ENCODE results near the gene SLC9A8.
"Not testable (repeated sequence)": the region's sequence is repeated elsewhere in the genome, so short reads cannot be mapped to it uniquely, and the experiment has no call there.

SLC9A8 gene, protein sequence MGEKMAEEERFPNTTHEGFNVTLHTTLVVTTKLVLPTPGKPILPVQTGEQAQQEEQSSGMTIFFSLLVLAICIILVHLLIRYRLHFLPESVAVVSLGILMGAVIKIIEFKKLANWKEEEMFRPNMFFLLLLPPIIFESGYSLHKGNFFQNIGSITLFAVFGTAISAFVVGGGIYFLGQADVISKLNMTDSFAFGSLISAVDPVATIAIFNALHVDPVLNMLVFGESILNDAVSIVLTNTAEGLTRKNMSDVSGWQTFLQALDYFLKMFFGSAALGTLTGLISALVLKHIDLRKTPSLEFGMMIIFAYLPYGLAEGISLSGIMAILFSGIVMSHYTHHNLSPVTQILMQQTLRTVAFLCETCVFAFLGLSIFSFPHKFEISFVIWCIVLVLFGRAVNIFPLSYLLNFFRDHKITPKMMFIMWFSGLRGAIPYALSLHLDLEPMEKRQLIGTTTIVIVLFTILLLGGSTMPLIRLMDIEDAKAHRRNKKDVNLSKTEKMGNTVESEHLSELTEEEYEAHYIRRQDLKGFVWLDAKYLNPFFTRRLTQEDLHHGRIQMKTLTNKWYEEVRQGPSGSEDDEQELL

DNA sequence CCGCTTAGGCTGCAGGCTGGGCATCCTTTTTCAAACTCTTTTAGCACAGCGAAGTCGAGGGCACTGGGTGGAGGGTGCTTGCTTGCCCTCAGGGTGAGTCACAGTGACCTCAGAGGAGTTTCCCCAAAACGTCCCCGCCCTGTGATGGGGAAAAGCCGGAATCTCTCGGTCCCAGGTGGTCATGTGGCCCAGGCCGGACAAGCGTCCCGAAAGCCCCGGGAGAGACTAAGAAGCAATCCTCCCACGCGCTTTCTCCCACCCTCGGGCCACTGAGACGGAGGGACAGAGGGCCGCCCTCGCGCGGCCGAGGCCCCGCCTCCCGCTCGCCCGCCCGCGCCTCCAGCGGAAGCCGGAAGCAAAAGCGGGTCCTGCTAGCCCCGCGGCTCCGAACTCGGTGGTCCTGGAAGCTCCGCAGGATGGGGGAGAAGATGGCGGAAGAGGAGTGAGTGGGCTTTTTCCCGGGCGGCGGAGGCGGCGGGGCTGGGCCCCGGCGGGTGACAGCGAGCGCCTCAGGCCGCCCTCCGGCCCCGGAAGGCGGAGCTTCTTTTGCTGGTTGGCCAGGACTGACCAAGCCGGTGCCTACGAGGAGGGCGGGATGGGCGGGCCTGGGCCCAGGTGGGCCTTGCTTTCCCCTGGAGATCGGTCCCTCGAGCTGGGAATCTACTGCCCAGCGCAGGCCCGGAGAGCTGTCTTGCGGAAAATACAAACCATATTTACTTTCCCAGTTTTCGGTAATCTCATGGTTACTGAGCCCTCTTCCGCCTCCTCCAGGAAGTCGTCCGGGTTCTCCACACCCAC is at the start of gene SLC9A8:
Gene SLC9A8 (plus strand): TSS at position 322 of the 798 bp plus-strand sequence. CDS start 95 bp downstream, at position 417.
- H3K9me3 Mint-ChIP-seq = peaks cover 3 to 5% of the 10 kb centered on the region in 2 donors
- H3K36me3 Mint-ChIP-seq = peaks cover 19 to 35% of the 10 kb centered on the region in 2 donors
- ATAC-seq (replicated peaks) (peak; percentile 91 to 92), DNase-seq (peak; percentile 94)
- H3K27me3 Mint-ChIP-seq = no peaks in the 10 kb centered on the region
- peak within 1 kb of the TSS; percentile 95 to 96 for H3K4me3 Mint-ChIP-seq
- H3K4me1 Mint-ChIP-seq = peaks cover 38 to 70% of the 10 kb centered on the region in 2 donors
- H3K27ac Mint-ChIP-seq = peak within 1 kb of the TSS; percentile 98

DNA sequence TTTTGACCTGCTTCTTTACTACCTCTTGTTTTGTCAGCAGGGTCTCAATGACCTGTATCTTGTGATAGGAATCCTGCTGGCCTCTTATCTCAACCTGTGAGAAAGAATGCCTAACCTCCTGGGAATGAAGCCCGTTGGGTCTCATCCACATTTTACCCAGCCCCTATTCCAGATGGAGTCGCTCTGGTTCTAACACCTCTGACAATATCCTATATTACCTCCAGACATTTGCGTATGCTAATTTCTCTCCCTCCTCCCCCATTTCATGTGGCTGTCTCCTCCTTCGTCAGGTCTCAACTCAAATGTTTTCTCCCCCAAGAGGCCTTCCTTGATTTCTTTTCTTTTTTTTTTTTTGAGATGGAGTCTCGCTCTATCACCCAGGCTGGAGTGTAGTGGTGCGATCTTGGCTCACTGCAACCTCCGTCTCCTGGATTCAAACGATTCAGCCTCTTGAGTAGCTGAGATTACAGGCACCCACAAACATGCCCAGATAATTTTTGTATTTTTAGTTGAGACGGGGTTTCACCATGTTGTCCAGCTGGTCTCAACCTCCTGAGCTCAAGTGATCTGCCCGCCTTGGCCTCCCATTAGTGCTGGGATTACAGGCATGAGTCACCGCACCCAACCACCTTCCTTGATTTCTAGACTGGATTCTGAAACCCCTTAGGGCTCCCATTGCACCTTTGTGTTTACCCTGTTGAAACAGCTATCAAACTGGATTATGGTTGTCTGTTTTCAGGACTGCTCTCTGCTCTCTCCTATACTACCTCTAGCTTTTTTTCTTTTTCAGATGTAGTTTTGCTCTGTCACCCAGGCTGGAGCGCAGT is 49.5 kb upstream of the SLC9A8 start:
- Mint-ChIP-seq H3K4me3 (no peak overlapping the region), H3K27me3 (peaks cover 4 to 9% of the 10 kb centered on the region in 2 donors)
- no peak for ATAC-seq (replicated peaks)

GRCh38 chr20:49765413-49765736 is 47.3 kb upstream of the SLC9A8 start:
- Mint-ChIP-seq H3K4me3 (no peak overlapping the region), H3K4me1 (peaks cover 3 to 4% of the 10 kb centered on the region in 2 donors), H3K27ac (no peak overlapping the region), H3K36me3 (no peaks in the 10 kb centered on the region), H3K9me3 (no peaks in the 10 kb centered on the region), H3K27me3 (peaks cover 12 to 19% of the 10 kb centered on the region in 2 donors)
- no peak for DNase-seq
- no peak for ATAC-seq (replicated peaks)

More for the DNA sequence above, 49.5 kb upstream of the SLC9A8 start:
- peaks cover 0 to under 1% of the 10 kb centered on the region in 2 donors for H3K4me1 Mint-ChIP-seq
- no peak for DNase-seq
- H3K36me3 Mint-ChIP-seq = no peaks in the 10 kb centered on the region
- H3K27ac Mint-ChIP-seq = peak overlapping the region; percentile 60
- peaks cover 0 to 2% of the 10 kb centered on the region in 2 donors for H3K9me3 Mint-ChIP-seq

DNA sequence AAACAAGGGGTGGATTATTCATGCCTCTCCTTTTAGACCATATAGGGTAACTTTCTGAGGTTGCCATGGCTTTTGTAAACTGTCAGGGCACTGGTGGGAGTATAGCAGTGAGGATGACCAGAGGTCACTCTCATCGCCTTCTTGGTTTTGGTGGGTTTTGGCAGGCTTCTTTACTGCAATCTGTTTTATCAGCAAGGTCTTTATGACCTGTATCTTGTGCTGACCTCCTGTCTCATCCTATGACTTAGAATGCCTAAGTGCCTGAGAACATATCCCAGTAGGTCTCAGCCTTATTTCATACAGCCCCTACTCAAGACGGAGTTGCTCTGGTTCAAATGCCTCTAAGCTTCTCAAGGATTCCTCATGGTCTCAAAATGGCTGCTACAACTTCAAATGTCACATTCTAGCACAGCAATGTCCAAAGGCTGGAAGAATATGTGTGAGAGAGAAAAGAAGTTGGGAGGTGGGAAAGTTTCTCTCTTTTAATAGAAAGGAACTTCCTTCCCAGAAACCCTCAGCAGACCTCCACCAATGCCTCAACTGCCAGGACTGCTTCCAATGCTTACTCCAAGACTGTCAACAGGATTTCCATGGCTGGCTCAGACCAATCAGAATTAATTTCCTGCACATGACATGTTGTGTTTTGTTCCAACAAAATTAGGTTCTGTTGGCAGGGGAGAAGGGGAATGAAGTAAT is 46.6 kb upstream of the SLC9A8 start:
- Mint-ChIP-seq H3K27ac (no peak overlapping the region), H3K36me3 (no peaks in the 10 kb centered on the region), H3K9me3 (no peaks in the 10 kb centered on the region), H3K4me1 (peaks cover 4 to 6% of the 10 kb centered on the region in 2 donors), H3K4me3 (no peak overlapping the region), H3K27me3 (peaks cover 12 to 19% of the 10 kb centered on the region in 2 donors)
- DNase-seq (no peak), ATAC-seq (replicated peaks) (no peak)

- peaks cover 4 to 6% of the 10 kb centered on the region in 2 donors for H3K4me1 Mint-ChIP-seq
- ATAC-seq (replicated peaks) (no peak), DNase-seq (no peak)
- H3K27me3 Mint-ChIP-seq = peaks cover 12 to 19% of the 10 kb centered on the region in 2 donors
- no peaks in the 10 kb centered on the region for H3K36me3 Mint-ChIP-seq
- no peak overlapping the region for H3K4me3 Mint-ChIP-seq
- no peak overlapping the region for H3K27ac Mint-ChIP-seq
- H3K9me3 Mint-ChIP-seq = no peaks in the 10 kb centered on the region
Measured at GRCh38 chr20:49766979-49767521, 45.6 kb upstream of the SLC9A8 start.

GRCh38 chr20:49768204-49769047 is 44.2 kb upstream of the SLC9A8 start:
- Mint-ChIP-seq H3K36me3 (no peaks in the 10 kb centered on the region), H3K27me3 (peaks cover 12 to 19% of the 10 kb centered on the region in 2 donors), H3K4me1 (peaks cover 4 to 10% of the 10 kb centered on the region in 2 donors), H3K27ac (no peak overlapping the region), H3K9me3 (no peaks in the 10 kb centered on the region), H3K4me3 (no peak overlapping the region)
- ATAC-seq (replicated peaks) (no peak), DNase-seq (no peak)

GRCh38 chr20:49769048-49769581 is 43.5 kb upstream of the SLC9A8 start:
- no peak for DNase-seq
- no peak for ATAC-seq (replicated peaks)
- Mint-ChIP-seq H3K4me1 (peaks cover 4 to 10% of the 10 kb centered on the region in 2 donors), H3K27ac (no peak overlapping the region), H3K36me3 (no peaks in the 10 kb centered on the region), H3K9me3 (no peaks in the 10 kb centered on the region), H3K4me3 (no peak overlapping the region), H3K27me3 (peaks cover 12 to 19% of the 10 kb centered on the region in 2 donors)

DNA sequence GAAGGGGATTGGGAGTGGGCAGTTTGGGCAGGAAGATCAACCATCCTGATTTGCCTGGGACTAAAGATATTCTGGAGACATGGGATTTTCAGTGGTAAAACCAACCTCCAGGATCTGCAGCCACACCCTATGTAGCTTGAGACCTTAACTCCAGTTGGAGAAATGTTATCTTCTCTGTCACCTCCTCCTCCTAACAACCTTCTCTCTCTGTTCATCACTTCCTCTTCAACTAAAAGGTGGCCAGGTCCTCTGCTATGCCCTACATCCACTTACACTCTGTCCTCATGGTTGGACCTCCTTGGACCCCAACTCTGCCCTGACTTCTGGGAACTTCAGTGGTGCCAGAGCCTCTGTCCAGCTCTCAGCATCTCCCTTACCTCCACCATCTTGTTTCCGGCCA is 42.0 kb upstream of the SLC9A8 start:
- DNase-seq = no peak
- H3K36me3 Mint-ChIP-seq = no peaks in the 10 kb centered on the region
- peaks cover 10 to 11% of the 10 kb centered on the region in 2 donors for H3K4me1 Mint-ChIP-seq
- no peaks in the 10 kb centered on the region for H3K9me3 Mint-ChIP-seq
- ATAC-seq (replicated peaks) = no peak
- no peak overlapping the region for H3K27ac Mint-ChIP-seq
- no peak overlapping the region for H3K4me3 Mint-ChIP-seq
- H3K27me3 Mint-ChIP-seq = peaks cover 12 to 19% of the 10 kb centered on the region in 2 donors

- not testable (repeated sequence) for H3K27me3 Mint-ChIP-seq
- H3K27ac Mint-ChIP-seq = peak overlapping the region; percentile 9
Measured at GRCh38 chr20:49774213-49774612, 38.4 kb upstream of the SLC9A8 start.

DNA sequence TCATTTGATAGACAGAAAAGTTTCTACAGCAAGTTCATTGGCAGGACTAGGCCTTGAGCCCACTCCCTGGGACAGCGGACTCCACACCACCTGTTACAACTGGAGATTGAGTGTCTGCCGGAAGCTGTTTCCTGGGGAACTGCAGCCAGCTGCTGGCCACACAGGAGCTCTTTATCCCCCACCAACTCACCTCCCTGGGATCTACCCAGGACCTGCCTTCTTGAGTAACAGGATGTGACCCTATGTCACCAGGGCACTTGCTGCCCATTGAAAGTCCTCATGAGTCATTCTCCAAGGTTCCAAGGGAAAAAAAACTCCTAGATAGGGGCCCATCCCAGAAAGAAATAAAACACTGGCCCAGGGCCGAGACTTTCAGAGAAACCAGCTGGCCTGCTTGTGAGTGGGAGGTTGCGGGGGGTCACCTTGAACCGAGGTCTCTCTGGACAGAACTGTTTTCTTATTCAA is 37.4 kb upstream of the SLC9A8 start:
- no peak for ATAC-seq (replicated peaks)
- no peaks in the 10 kb centered on the region for H3K9me3 Mint-ChIP-seq
- H3K27ac Mint-ChIP-seq = no peak overlapping the region
- DNase-seq = no peak
- no peak overlapping the region for H3K4me3 Mint-ChIP-seq
- H3K36me3 Mint-ChIP-seq = no peaks in the 10 kb centered on the region
- H3K4me1 Mint-ChIP-seq = peaks cover 17 to 24% of the 10 kb centered on the region in 2 donors
- H3K27me3 Mint-ChIP-seq = no peaks in the 10 kb centered on the region

More at GRCh38 chr20:49774213-49774612, 38.4 kb upstream of the SLC9A8 start:
- not testable (repeated sequence) for H3K4me3 Mint-ChIP-seq; H3K36me3 Mint-ChIP-seq; H3K9me3 Mint-ChIP-seq; DNase-seq; ATAC-seq (replicated peaks)
- peaks cover 17 to 24% of the 10 kb centered on the region in 2 donors for H3K4me1 Mint-ChIP-seq

DNA sequence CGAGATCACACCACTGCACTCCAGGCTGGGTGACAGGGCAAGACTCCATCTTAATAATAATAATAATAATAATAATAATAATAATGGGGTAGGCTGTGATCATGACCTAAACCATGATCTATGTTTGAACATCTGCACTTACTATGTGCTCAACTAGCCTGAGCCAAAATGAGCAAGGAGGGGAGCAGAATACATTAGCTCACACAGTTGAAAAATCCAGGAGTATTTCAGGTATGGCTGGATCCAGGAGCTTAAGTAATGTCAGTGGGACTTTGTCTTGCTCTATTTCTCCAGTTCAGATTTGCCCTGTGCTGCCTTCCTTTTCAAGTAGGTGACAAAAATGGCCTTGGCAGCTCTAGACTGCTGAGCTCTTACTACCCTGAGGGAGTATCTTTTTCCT is 32.7 kb upstream of the SLC9A8 start:
- no peak overlapping the region for H3K4me3 Mint-ChIP-seq
- no peaks in the 10 kb centered on the region for H3K36me3 Mint-ChIP-seq
- no peaks in the 10 kb centered on the region for H3K9me3 Mint-ChIP-seq
- no peak overlapping the region for H3K27ac Mint-ChIP-seq
- ATAC-seq (replicated peaks) (no peak), DNase-seq (no peak)
- no peaks in the 10 kb centered on the region for H3K27me3 Mint-ChIP-seq
- H3K4me1 Mint-ChIP-seq = peaks cover 10 to 21% of the 10 kb centered on the region in 2 donors

DNA sequence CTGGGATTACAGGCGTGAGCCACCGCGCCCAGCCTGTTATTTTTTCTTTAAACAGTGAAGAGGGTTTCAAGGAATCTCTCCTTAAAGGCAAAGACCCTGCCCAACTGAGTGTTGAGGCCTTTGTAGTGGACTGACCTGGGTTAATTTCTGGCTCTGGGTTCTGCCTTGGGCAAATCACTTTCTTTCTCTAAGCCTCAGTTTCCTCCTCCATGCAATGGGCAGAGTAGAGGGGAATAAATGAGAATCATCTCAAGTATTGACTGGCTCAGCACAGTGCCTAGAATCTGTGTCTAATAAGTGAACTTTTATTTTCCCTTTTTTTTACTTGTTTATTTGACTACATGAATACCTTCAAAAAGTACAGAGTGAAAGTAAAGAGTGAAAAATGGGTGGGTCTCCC is 31.0 kb upstream of the SLC9A8 start:
- Mint-ChIP-seq H3K27ac (no peak overlapping the region), H3K4me1 (peaks cover 11 to 22% of the 10 kb centered on the region in 2 donors), H3K9me3 (no peaks in the 10 kb centered on the region), H3K4me3 (no peak overlapping the region), H3K27me3 (no peaks in the 10 kb centered on the region), H3K36me3 (no peaks in the 10 kb centered on the region)
- ATAC-seq (replicated peaks) (no peak), DNase-seq (no peak)

Measured in stimulated activated naive B cell treated with anti-CD40 and anti-IgM and Interleukin-4, amounts not matched to agents 10 μg/mL and 1 μg/mL and 100 μg/mL, for 72 hours (primary cell).